T47D (cell line): ENCODE data around the gene TLCD3B.
A peak's percentile ranks its signal among the peaks of the same experiment; 100 is the strongest.
"Not testable (repeated sequence)": the region's sequence is repeated elsewhere in the genome, so short reads cannot be mapped to it uniquely, and the experiment has no call there.

ENCODE experiments used
- DNase-seq, 2 experiments: peaks; one replicate each; pipeline versions ENCODE4 v3.0.0 to v3.0.0-alpha.2; 2011 to 2012; ENCODE audit warnings: low read depth in 1 of 2, low spot score in 1 of 2
- JUND ChIP-seq: IDR thresholded peaks from 2 replicates; pipeline ENCODE4 v1.6.1; 2012; ENCODE audit warnings: low read depth
- in situ Hi-C: cut with HindIII; loops from 2 replicates; pipeline ENCODE4 v1.10.0; 2016; ENCODE audit warnings: low sequenced_read_pairs, low pct_unique_long_range_greater_than_20kb

TLCD3B gene

DNA sequence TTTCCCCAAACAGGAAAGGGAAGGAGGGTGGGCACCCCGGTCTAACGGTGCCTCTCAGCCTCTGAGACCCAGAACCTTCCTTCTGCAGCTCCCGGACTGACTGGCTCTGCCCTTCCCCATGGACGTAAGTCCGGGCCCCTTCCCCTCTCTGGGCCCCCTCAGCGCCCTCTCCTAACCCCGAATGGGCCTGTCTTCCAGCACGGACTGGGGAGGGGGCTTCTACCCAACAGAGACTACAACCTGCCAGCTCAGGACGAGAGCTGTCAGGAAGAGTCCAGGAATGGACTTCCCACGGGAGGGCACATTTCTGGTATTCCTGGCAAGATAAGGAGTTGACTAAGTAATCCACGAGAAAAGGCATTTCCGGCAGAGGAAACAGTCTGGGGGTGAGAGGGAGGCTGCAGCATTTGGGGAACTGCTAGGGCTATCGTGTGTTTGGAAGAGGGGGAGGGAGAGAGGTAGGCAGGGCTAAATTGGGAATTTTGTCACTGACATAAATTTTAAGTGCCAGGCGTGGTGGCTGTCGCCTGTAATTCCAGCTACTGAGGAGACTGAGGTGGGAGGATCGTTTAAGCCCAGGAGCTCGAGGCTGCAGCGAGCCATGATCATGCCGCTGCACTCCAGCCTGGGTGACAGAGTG is 22.4 kb upstream of the TLCD3B start:
- peak in 1 of 2 experiments; percentile 75 for DNase-seq
- in situ Hi-C loops = no loop called here
- TF ChIP-seq JUND = no peak

DNA sequence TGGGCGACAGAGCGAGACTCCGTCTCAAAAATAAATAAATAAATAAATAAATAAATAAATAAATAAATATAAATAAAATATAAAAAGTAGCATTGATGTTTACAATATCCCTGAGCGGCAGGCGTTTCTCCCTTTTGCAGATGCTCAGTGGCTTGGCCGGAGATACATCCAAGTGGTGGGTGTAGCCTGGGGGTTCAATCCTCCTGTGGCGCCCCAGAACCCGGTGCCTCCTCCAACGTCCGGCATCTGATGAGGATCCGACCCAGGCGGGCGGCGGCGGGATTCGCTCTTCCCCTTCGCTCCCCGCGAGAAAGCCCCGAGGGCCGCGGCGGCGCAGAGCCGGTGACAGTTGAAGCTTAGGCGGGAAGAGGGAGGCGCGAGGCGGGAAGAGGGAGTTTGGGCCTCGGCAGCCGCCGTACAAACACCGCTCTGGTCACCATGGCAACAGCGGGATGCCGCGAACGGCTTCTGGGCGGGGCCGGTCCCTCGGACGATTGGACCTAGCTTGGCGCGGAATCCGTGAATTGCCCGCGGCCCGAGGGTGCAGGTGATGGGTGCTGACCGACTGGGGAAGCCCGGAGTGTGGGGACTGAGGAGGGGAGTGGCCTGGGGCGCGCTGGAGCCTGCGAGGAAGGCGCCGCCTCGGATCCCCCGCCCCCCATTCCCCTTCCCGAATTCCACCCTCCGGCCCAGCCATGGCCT is 21.8 kb upstream of the TLCD3B start:
- in situ Hi-C loops = no loop called here
- DNase-seq = peak; percentile 91 to 98
- TF ChIP-seq JUND = no peak

DNA sequence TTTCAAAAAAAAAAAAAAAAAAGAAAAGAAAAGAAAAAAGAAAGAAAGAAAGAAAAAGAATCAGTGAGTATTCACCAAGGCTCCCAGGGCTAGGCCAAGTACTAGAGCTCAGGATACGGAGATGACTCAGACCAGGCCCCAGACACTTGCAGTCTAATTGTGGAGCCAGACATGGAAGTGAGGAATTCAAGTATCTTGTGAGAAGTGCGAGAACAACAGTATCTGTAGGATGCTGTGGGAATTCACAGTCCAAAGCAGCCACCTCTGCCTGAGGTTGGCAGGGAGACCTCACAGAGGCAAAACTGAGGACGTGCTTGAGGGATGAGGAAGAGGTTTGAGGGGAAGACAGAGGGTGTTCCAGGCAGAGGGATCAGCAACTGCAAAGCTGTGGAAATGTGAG is 20.4 kb upstream of the TLCD3B start:
- DNase-seq = no peak
- no peak for TF ChIP-seq JUND
- in situ Hi-C loops = no loop called here

DNA sequence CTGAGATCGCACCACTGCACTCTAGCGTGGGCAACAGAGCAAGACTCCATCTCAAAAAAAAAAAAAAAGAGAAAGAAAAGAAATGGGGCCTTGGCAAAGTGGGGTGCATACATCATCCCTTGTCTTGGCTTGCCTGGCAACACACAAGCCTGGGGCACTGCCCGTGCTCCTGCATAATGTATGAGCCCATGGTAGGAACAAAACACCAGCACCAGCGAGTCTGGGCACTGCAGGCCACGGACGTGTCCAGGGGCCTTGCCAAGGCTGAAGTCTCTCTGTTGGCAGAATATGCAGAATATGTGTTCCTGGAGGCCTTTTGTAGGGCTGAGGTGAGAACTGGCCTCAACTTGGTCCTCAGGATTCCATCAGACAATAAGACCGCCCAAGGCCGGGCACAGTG is 18.8 kb upstream of the TLCD3B start:
- no peak for TF ChIP-seq JUND
- in situ Hi-C loops = no loop called here
- DNase-seq = no peak

DNA sequence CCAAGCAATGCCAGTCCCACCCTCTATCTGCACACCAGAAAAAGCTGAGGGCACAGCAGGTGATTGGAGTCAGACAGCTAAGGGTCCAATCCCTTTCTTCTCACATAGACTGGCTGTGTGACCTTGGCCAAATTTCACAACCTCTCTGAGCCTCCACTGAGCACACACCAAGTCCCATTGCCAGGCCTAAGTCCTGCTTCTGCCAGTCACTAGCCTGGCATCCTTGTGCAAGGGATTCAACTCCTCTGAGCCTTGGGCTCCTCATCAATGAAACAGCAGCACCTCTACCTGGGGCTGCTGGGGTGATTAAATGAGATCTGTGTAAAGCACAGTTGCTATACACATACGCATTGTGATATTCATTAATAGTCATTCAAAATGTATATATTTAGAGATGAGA is 15.5 kb upstream of the TLCD3B start:
- in situ Hi-C loops = no loop called here
- no peak for DNase-seq
- no peak for TF ChIP-seq JUND

DNA sequence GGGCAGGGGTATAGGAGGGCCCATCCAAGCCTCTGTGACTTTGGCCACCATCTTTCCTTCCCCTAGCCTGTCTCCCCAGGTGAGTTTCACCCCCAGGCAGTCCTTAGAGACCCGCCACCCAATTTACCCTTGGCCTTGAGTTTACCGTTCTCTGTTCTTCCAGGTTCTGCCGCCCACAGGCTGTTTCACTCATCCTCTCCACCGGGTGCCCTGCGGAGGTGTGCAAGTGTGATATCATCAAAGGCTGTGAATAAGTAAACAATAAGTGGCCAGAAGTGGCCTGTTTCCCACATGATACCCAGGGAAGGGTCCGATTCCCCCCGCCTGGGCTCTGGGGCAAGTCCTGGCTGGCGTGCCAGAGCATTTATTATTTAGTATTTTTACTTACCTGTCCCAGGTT is 15.1 kb upstream of the TLCD3B start:
- DNase-seq = peak in 1 of 2 experiments; percentile 41
- in situ Hi-C loops = no loop called here
- no peak for TF ChIP-seq JUND

DNA sequence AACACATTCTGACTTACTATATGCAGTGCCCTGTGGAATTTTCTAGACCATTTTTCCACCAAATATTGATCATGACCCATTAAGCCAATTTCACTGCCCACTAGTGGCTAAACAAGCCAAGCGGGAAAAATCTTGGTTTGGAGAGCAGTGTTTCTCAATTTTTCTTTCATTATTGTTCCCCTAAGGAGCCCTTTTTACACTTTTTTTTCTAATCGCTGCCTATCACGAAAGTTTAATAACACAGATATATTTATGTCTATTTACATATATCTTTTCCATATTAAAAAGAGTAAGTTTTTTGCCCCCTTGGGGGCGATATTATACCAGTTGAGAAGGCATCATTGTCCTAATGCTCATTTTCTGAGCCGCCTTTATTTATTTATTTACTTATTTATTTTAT is 10.8 kb upstream of the TLCD3B start:
- no peak for TF ChIP-seq JUND
- peak in 1 of 2 experiments; percentile 58 for DNase-seq
- in situ Hi-C loops = no loop called here

DNA sequence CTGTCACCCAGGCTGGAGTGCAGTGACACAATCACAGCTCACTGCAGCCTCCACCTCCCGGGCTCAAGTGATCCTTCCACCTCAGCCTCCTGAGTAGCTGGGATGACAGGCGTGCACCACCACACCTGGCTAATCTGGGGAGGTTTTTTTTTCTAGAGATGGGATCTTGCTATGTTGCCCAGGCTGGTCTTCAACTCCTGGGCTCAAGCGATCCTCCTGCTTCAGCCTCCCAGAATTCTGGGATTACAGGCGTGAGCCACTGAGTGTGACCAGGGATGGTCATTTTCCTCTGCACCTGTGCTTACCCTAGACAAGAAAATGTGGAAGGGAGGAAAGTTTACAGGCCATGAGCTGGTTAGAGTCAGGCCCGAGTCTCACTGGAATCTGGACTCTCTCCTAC is 9.6 kb upstream of the TLCD3B start:
- DNase-seq, in situ Hi-C loops: not testable (repeated sequence)

DNA sequence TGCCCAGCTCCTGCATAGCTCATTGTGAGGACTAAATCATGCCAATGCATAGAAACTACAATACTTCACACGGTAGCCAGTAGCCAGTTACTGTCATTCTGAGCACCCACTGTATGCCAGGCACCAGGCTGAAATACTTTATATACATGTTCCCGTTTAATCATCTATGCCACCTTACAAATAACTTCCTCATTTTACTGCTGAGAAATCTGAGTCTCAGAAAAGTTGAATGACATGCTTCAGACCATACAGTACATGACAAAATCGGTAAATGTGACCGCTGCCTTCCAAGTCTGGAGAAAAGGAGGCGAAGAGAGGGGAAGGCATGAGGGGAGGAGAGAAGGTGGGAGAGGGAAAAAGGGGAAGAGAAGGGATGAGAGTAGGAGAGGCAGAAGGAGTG is 9.2 kb upstream of the TLCD3B start:
- in situ Hi-C loops = no loop called here
- TF ChIP-seq JUND = no peak
- DNase-seq = no peak

DNA sequence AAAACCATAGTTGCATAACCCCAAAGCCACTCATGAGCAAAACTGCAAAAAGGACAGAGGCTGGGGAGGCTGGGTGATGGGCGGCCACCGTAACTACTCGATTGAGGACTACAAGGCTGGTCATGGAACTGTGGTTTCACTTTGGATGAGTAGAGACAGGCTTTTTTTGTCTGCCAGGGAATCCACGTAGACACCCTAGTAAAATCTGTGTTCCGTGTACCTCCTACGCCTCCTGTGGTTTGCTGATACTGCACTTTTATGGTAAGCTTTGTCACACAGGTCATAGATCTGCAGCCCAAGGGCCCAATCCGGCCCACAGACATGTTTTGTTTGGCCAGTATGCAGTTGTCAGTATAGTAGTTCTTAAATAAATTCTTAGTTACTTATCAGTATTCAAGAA is 2.2 kb upstream of the TLCD3B start:
- DNase-seq = no peak
- in situ Hi-C loops = no loop called here
- TF ChIP-seq JUND = no peak

DNA sequence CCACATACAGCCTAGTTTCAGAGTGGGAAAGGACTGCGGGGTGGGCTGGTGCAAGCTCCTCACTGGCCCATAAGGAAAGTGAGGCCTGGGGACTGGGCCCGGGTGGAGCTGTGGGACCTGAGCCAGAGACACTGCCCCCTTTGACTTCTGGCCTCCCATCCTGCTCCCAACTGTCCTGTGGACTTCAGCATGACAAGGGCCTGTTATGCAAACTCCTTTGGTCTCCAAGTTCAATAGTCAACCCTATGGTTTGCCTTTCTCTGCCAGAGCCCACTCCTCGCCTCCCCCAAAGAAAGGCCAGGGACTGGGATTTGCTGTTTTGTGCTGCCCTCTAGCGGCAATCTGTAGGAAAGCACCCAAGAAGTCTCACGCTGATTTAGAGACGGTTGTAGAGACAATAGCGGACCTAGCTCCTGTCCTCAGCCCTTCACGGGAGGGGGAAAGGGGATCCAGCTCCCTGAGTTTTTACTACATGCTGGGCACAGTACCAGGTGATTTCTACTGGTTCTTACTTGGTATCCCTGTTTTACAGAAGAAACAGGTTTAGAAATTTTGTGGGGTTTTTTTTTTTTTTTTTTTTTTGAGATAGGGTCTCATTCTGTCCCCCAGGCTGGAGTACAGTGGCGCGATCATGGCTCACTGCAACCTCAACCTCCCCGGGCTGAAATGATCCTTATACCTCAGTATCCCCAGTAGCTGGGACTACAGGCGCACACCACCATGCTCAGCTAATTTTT is 1.2 kb upstream of the TLCD3B start:
- in situ Hi-C loops = no loop called here
- TF ChIP-seq JUND = no peak
- DNase-seq = peak in 1 of 2 experiments; percentile 77

DNA sequence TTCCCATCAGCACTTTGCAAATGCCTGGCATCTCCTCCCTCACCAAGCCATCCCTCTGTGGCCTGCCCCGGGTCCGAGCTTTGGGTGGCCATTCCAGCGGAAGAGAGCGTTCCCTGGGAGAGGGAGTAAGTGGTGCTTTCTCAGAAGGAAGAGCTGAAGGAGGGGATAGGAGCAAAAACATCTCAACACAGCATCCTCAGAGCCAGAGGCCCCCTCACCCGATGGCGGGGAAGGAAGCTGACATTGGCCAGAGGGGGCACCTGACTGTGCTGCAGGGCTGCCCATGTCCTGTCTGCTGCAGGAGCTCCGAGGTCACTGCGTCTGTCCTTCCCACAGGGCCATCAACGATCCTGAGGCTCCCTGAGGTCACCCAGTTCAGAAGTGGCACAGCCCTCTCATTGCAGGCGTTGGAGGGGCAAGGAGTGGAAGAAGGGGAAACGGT is 427 bp upstream of the TLCD3B start:
- no peak for DNase-seq
- in situ Hi-C loops = no loop called here
- no peak for TF ChIP-seq JUND

DNA sequence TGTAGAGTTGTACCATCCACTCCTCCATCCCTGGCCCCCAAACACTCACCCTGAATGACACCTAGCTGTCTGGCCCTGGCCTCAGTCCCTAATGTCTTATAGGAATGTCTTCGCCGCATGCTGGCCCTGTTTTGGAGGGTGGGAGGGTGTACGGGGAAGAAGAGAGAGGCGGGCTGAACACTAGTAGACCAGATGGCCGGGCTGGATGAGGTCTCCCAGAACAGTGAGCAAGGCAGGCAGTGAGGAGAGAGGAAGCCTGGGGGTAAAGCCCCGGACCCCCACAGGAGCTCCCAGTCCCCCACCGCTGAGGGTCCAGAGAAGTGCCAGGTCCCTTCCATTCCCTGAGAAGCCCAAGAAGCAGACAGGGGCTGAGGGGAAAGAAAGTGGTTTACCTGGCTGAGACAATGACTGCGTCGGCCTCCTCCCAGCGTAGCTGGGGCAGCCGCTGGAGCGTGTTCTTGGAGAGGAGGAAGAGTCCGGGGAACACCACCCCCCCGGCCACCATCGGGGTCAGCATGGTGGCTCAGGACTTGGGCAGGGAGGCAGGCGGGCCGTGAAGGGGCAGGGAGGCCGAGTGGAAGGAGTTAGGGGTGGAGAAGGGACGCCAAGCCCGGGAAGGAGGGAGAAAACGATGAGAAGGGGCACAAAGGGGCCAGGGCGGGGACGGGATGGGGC is 923 bp downstream of the TLCD3B start:
- no peak for TF ChIP-seq JUND
- no peak for DNase-seq
- in situ Hi-C loops = no loop called here
